GM19395 (cell line): Measurements from ENCODE around the gene WEE1.

Experiments
- ATAC-seq: cut with Tn5 transposase; IDR thresholded peaks from one replicate; pipeline ENCODE4 v1.9.1; 2021; ENCODE audit warnings: mild to moderate bottlenecking, moderate library complexity; ENCODE audit not compliant: unreplicated experiment

Gene WEE1

DNA sequence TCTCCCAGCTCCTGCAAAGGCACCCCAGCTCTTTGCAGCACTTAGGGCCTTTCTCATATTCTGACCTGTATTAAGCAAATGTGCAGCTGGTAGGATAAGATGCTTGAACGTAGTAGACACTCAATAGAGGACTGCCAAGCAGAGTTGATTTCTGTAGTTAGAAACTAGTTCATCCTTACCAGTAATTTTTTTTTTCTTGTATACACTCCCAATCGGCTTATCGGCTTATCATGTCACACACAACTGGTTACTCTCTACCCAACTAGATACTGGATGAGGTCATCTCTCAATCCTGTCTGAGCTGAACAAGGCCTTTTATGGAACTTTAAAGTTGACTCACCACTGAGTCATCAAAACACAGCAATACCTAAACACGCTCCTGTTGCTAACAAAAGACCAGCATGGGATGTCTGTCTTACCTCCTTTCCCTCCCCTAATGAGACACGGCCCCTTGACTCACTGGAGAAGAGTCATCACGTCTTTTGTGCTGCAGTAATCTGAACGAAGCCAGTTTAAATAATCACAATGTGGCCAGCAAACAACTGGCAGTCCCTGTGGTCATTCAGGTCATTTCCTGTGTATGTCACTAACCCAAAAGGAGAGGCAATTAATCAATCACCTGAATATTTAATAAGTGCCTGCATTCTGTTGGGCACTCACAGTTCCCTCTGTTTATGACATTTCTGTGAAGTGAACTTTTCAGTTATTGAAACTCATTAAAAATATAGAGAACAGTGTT, 7.5 kb upstream of the WEE1 start:
- peak; percentile 93 for ATAC-seq

DNA sequence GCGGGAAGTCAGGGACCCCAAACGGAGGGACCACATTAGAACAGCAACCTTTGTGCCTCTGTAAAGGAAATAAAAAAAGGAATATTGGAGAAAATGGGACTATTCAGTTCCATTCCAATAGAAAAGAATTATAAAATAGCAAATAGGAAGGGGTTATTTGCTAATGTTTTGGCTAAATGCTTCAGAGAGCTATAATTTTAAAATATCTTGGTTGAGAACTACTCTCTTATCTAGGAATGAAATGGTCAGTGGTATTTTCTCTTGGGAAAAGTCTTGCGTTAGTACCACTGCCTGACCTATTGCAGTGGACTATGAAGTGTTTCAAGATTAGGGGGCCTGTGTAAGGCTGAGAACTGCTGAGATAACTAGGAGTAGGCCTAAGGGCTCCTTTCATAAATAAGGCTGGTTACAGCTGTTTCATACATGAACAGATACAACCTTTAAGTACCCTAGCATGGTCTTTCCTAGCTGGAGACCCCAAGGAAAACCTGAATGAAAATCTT, 6.9 kb upstream of the WEE1 start:
- ATAC-seq: no peak

DNA sequence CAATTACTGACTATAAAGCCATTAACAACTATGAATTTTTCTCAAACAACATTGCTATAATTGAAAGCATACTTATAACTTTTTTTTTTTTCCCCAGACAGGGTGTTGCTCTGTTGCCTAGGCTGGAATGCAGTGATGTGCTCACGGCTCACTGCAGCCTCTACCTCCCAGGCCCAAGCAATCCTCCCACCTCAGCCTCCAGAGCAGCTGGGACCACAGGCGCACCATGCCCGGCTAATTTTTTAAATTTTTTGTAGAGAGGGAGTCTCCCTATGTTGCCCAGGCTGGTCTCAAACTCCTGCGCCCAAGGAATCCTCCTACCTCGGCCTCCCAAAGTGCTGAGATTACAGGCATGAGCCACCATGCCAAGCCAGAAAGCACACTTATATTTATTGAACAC, 6.1 kb upstream of the WEE1 start:
- no peak for ATAC-seq

DNA sequence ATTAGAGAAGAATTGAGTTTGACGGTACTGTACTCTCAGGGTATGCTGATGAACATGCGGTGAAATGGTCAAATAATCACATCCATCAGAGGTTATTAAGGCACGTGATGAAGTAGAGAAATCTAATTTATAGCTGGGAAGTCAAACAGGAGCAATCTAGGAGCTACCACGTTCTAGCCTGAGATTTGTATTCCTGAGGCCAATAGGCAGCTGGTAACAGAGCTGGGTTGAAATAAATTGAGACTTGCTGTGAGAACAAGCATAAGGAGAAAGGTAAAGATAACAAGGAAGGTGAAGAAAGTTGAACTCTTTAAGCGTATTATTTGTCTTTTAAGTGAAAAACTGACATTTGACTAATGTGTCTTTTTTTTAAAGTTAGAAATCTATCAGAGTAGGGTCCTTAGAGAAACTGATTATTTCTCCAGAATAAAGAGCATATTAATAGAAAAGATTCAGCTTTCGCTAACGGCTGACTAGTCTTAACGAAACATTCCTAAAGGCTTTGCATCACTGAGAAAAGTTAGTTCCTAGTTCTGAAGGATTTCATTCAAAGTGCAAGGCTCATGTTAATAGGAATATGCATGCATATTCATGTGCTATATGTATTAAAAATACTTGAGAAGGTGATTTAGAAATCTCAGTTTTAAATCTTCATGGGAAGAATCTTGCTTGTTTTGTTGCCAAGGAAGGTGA, 5.2 kb upstream of the WEE1 start:
- no peak for ATAC-seq

DNA sequence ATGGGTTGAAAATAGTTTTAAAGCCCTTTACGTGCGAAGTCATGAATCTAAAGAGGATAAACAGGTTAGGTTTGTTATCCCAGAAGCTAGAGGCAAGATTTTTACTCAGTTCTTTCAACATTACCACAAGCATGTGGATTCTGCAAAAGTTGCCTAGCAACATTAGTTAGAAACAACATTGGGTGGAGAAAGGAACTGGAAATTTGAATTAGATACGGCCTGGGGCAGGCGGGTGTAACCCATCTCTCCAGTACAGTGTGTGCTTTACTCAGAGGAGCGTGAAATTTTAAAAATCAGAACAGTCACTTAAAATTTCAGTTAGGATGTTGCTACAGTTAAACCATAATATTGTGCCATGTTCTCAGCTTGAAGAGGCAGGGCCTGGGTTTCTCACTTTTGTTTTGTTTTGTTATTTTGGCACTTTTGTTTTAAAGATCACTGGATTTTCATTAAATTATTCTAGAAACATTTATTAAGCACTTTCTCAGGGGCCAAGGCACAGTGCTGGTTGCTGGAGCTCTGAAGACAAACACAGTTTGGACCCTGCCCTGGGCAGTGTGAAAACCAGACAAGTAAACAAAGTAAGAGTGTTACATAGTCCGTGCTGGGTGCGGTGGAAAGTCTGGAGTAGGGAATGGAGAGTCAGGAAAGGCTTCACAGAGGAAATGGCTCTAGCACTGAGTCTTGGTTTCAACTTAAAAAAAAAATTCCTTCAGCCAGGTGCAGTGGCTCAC, 4.4 kb upstream of the WEE1 start:
- ATAC-seq: no peak

DNA sequence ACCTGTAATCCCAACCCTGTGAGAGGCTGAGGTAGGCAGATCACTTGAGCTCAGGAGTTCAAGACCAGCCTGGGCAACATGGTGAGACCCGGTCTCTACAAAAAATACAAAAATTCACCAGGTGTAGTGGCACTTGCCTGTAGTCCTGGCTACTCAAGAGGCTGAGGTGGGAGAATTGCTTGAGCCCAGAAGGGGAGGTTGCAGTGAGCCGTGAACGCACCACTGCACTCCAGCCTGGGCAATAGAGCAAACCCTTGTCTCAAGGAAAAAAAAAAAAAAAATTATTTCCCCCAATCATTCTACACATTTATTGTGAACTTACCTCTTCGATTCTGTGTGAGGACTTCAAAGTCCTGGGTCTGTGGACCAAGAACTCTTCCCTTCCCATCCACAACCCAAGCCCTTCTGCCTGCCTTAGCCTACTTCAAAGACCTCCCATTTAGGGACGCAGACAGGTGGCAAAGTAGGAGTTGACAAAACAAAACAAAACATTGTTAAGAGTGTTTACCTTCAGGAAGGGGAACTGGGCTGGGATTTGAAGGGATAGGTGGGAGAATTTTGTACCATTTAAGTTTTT, 3.8 kb upstream of the WEE1 start:
- ATAC-seq: no peak

DNA sequence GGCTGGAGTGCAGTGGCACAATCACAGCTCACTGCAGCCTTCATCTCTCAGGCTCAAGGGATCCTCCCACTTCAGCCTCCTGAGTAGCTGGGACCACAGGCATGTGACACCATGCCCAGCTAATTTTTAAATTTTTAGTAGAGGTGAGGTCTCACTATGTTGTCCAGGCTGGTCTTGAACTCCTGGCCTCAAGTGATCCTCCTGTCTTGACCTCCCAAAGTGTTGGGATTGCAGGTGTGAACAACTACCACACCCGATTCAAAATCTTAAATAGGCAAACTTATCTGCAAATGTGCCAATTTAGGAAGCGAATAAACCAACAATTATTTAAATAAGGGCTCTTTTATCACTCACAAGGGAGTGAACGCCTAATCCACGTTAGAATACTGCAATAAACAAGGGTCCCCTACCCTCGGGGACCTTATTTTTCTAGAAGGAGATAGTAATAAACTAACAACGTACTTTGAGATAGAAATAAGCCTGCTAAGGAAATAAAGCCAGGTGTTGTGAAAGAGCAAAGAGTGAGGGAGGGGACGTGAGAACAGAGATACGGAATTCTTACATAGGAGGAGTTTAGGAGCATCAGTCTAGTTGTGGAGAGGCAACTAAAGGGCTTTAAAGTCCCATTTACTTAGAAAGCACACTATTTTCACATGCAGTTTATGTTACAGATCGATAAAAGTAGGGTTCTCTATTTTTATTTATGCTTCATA, 3.0 kb upstream of the WEE1 start:
- no peak for ATAC-seq

DNA sequence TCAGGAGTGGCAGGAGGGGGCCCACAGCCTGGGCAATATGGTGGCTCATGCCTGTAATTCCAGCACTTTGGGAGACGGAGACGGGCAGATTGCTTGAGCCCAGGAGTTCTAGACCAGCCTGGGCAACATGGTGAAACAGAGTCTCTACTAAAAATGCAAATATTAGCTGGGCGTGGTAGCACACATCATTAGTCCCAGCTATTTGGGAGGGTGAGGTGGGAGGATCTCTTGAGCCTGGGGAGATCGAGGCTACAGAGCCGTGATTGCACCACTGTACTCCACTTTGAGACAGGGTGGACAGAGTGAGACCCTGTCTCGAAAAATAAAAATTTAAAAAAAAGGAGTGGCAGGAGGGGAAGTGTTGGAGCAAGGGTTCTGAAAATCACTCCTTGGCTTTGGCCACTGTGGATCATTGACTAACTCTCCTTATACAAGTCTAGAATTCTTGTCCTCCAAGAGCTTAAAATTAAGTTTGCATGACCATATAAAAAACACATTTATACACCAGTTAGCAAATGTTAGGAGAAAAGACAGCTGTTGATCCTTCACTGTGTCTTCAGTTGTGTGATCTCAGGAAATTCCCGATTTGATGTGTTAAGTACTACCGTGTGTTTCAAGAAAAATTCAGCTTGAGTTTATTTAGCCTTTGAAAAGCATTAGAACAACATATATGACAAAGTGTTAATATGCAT, 2.3 kb upstream of the WEE1 start:
- ATAC-seq: no peak

DNA sequence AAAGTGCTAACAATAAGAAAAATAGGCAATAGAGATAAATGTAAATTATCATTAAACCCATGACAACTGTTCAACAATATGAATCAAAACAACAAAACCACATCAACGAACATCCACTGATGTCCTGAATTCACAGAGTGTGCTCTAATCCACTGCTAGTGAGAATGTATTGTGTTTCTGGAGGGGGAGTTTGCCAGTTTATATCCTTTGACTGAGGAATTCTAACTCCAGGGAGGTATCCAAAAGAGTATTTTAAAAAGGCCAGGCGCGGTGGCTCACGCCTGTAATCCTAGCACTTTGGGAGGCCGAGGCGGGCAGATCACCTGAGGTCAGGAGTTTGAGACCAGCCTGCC, 1.7 kb upstream of the WEE1 start:
- ATAC-seq: no peak

DNA sequence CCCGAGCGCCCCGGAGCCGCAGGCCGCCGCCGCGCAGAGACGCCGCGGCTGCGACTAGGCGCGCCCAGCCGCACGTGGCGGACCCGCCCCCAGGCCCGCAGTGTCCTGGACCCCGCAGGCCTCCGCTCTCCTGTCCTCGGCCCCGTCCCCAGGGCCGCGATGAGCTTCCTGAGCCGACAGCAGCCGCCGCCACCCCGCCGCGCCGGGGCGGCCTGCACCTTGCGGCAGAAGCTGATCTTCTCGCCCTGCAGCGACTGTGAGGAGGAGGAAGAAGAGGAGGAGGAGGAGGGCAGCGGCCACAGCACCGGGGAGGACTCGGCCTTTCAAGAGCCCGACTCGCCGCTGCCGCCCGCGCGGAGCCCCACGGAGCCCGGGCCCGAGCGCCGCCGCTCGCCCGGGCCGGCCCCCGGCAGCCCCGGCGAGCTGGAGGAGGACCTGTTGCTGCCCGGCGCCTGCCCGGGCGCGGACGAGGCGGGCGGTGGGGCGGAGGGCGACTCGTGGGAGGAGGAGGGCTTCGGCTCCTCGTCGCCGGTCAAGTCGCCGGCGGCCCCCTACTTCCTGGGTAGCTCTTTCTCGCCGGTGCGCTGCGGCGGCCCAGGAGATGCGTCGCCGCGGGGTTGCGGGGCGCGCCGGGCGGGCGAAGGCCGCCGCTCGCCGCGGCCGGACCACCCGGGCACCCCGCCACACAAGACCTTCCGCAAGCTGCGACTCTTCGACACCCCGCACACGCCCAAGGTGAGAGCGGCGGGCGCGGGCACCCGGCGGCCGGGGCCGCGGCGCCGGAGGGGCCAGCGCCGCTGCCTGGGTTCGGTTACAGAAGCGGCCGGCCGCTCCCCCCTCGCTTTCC, 528 bp downstream of the WEE1 start:
- no peak for ATAC-seq

DNA sequence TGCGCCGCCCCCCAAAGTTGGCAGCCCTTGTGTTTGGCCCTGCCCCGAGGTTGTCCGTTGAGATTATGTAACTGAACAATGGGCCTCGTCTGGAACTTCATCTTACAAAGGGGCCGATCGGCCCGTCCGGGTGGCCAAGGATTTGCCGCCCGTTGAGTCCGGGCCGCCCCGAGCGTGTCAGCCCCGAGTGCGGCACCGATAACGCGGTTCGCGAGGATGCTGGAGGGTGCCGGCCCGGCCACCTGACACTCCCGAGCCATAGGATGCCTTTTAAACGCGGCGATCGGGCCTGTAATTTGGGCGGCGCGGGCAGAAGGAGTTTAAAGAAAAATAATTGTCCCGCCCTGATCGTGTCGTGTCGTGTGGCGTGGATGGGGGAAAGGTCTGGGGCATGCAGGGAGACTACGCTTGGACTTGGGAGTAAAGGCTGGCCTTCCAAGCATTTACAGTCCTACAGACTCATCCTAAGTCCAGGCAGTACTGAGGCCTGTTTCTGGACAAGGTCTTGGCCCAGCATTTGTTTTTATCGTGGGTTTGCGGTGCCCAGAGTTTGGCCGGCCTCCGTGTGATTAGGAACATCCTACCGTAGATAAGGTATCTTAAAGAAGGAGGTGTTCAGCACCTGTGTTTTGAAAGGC, 1.3 kb downstream of the WEE1 start:
- no peak for ATAC-seq

DNA sequence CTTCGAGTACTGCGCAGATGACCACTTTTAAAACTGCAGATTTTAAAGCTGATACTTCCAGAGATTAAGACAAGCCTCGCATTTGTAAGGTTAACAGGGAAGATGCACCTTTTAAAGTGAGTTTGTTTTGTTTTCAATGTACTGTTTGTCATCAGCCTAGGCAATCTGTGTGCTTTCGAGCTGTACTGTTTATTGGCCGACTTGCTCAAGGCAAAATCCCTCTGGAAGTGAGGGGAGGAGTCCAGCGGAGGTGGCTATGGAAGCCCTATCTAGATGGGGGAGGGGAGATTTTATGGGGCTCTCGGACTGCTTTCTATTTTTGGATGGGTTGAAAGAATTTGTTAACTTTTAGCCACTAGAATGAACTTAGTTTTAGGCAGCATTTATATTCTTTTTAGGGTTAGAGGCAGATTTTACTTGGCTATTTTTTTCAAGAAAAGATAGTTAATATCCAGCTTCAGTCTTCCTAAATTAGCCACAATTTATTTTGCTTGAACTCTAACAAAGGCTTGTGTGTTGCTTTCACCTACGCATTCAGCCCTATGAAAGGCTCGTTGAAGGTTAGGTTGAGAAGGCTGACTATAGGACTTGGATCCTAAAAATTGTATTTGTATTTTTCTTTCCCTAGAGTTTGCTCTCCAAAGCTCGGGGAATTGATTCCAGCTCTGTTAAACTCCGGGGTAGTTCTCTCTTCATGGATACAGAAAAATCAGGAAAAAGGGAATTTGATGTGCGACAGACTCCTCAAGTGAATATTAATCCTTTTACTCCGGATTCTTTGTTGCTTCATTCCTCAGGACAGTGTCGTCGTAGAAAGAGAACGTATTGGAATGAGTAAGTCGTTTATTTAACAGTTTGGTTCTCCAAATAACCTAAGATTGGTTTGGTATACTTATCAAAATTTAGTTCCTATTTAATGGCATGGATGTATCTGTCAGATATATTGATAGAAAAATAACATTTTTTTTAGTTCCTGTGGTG, 2.1 kb downstream of the WEE1 start:
- no peak for ATAC-seq

DNA sequence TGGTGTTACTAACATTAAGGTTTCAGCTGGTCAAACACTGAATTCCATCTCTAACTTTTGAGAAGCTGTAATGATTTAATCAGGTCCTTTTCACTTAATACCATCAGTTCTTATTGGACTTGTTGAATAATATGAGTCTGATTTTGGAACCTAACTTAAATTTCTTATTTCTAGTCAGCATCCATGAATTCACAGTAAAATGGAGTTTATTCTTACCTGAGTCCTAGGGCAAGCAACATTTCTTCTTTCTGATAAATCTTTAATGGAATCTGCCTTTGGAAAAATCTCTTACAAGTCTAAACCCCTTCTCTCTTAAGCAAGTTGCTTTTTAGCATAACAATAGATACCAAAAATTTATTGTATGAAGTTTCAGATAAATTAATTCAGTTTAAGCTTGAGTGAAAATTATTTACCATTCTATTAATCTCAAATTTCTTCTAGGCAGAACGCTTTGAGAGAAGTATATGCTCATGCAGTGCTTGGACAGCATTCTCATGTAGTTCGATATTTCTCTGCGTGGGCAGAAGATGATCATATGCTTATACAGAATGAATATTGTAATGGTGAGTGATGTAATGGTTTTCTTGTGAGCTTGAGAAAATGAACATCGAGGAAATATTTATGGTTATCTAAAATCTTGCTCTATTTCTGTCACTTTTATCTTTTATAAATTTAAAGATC, 3.4 kb downstream of the WEE1 start:
- ATAC-seq: no peak

DNA sequence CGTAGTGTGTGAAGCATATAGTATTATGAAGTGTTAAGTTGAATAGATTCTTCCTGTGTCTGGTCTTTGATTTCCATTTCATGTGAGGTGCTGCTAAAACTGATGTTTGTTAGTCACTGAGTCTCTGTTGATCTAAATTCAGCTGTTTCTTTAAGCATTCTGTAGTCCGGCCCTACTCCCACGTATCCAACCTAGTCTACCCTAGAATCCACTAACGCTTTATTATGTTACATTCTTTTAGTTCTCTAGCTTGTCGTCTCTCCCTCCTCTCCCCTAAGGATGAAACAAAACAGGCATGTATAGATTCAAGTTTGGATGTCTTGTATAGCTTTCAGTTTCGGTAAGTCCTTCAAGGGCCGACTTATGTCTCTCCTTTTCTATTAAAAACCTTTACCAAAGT, 4.1 kb downstream of the WEE1 start:
- ATAC-seq: no peak

DNA sequence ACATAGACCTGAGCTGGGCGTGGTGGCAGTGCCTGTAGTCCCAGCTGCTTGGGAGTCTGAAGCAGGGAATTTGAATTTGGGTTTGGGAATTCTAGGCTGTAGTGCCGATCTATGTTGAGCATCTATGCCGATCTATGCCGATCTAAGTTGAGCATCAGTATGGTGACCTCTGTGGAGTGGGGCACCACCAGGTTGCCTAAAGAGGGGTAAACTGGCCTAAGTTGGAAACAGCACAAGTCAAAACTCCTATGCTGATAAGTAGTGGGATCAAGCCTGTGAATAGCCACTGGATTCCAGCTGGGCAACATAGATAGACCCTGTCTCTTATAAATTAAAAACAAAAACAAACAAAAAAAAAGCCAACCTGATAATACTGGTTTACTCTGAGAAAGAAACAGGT, 7.4 kb downstream of the WEE1 start:
- ATAC-seq: no peak

DNA sequence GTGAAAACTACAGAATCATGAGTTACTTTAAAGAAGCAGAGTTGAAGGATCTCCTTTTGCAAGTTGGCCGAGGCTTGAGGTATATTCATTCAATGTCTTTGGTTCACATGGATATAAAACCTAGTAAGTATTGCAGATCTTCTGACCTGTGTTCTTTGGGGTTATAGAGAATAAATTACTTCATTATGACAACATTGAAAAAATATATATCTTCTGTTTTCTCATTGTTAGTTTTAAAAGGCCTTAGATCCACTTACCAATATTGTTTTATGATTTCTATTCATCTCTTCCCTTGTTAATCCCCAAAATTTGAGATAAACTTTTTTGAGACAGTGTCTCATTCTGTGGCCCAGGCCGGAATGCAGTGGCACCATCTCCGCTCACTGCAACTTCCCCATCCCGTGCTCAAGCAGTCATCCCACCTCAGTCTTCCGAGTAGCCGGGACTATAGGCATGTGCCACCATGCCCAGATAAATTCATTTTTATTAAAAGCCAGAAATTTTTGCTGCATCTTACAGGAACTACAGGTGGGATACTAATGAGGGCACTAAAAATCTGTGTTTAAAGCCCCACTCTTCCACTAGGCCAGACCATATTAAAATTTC, 8.2 kb downstream of the WEE1 start:
- no peak for ATAC-seq

DNA sequence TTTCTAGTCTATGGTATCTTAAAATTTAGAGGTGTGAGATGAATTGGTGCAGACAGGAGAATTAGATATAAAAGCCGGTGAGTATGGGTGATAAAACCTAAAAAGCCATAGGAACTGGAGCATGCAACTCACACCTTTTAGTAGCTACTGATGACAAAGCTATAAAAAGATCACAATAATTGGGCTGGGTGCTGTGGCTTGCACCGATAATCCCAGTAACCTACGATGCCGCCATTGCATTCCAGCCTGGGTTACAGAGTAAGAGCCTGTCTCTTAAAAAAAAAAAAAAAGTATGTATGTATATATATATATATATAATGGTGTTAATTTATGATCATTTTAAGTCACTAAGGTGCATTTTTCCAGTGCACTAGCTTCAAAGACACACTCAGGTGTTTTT, 17.2 kb downstream of the WEE1 start:
- ATAC-seq: no peak
